A549 (cell line): ENCODE data around the gene SCYGR5. TPM values are rescaled to one million over a fixed set of nuclear protein-coding genes. Genes with fewer than 3 reads are reported as not detected.

ENCODE experiments used
- ATAC-seq, 2 experiments: fragments of 200-7000 bp in 1 of 2; fragments of >200 bp in 1 of 2; cut with Nextera tagmentation in 1 of 2; cut with Tn5 transposase in 1 of 2; 3 replicates each; pipeline versions ENCODE4 v1.8.0 to v1.9.1; 2018 to 2020; ENCODE audit warnings: mild to moderate bottlenecking in 1 of 2, moderate library complexity in 1 of 2
- CTCF ChIA-PET: fragments of 300-600 bp; sonication (Branson Sonifier 250); formaldehyde crosslinking; extraction: SDS; loops from one replicate; lab custom pipeline; 2021; ENCODE audit warnings: antibody characterized with exemption, inconsistent platforms; lab: Yijun Ruan, JAX
- POLR2A ChIA-PET: fragments of 350-600 bp; formaldehyde crosslinking; extraction: SDS; loops from one replicate; lab custom pipeline; 2021; ENCODE audit warnings: antibody characterized with exemption, inconsistent platforms; lab: Yijun Ruan, JAX
- DNase-seq, 2 experiments: peaks; one replicate each; pipeline versions ENCODE4 v3.0.0 to v3.0.0-alpha.2; 2011 to 2016; ENCODE audit warnings: low read depth in 1 of 2, low spot score in 1 of 2
- FAIRE-seq: peaks from 2 replicates; lab custom pipeline; 2011; peaks lifted over from hg19 to GRCh38; lab: Jason Lieb, UNC
- H3K27ac ChIP-seq, 2 experiments: fragments of >200 bp; sonication (Bioruptor Twin); formaldehyde crosslinking; 3 replicates each; pipeline ENCODE4 v1.5.1; 2016 to 2017
- H3K4me1 ChIP-seq: fragments of >200 bp; sonication (Bioruptor Twin); formaldehyde crosslinking; 3 replicates; pipeline ENCODE4 v1.6.1; 2016
- H3K4me2 ChIP-seq: fragments of >200 bp; sonication (Bioruptor Twin); formaldehyde crosslinking; 3 replicates; pipeline ENCODE4 v1.6.1; 2016
- H3K4me3 ChIP-seq: fragments of >200 bp; sonication (Bioruptor Twin); formaldehyde crosslinking; 3 replicates; pipeline ENCODE4 v1.5.1; 2016
- H3K9me3 ChIP-seq: fragments of >200 bp; sonication (Bioruptor Twin); formaldehyde crosslinking; 3 replicates; pipeline ENCODE4 v1.6.1; 2016
- CHD2 ChIP-seq: fragments of 150-350 bp; IDR thresholded peaks from 2 replicates; pipeline ENCODE4 v1.6.1; 2014; ENCODE audit warnings: low read length; ENCODE audit not compliant: partially characterized antibody
- CHD4 ChIP-seq: fragments of 200-600 bp; sonication (generic); IDR thresholded peaks from 2 replicates; pipeline ENCODE4 v1.6.1; 2016; ENCODE audit warnings: antibody characterized with exemption, mild to moderate bottlenecking, borderline replicate concordance
- ESRRA ChIP-seq: fragments of 150-350 bp; IDR thresholded peaks from 2 replicates; pipeline ENCODE4 v1.6.1; 2014; ENCODE audit warnings: mild to moderate bottlenecking, low read length, borderline replicate concordance
- FOSB ChIP-seq: fragments of 250-450 bp; sonication (Bioruptor Pico); IDR thresholded peaks from 2 replicates; pipeline ENCODE4 v1.5.0; 2020; ENCODE audit warnings: mild to moderate bottlenecking, moderate library complexity
- FOXS1 ChIP-seq: fragments of 250-450 bp; sonication (Bioruptor Pico); IDR thresholded peaks from 2 replicates; pipeline ENCODE4 v1.5.0; 2020; ENCODE audit warnings: mild to moderate bottlenecking, moderate library complexity
- GATA3 ChIP-seq: IDR thresholded peaks from 2 replicates; pipeline ENCODE4 v1.6.1; 2012; ENCODE audit warnings: borderline replicate concordance
- HDAC2 ChIP-seq: fragments of 200-600 bp; sonication (generic); IDR thresholded peaks from 2 replicates; pipeline ENCODE4 v1.6.1; 2016
- HOXB13 ChIP-seq: fragments of 250-450 bp; sonication (Bioruptor Pico); IDR thresholded peaks from 2 replicates; pipeline ENCODE4 v1.5.0; 2020; ENCODE audit warnings: low read depth, mild to moderate bottlenecking, moderate library complexity
- JUN ChIP-seq, 2 experiments: fragments of >200 bp; sonication (Bioruptor Twin); formaldehyde crosslinking; IDR thresholded peaks; 2 replicates in 1 of 2; 3 replicates in 1 of 2; pipeline ENCODE4 v1.6.1; 2016 to 2017
- KDM1A ChIP-seq: fragments of 200-600 bp; sonication (generic); IDR thresholded peaks from 2 replicates; pipeline ENCODE4 v1.6.1; 2016; ENCODE audit warnings: low read depth, mild to moderate bottlenecking
- KDM5A ChIP-seq: fragments of 200-600 bp; sonication (generic); IDR thresholded peaks from 2 replicates; pipeline ENCODE4 v1.6.1; 2016; ENCODE audit warnings: antibody characterized with exemption, mild to moderate bottlenecking
- NR3C1 ChIP-seq: fragments of >200 bp; sonication (Bioruptor Twin); formaldehyde crosslinking; IDR thresholded peaks from 3 replicates; pipeline ENCODE4 v1.6.1; 2017
- POLR2A ChIP-seq: IDR thresholded peaks from 2 replicates; pipeline ENCODE4 v1.6.1; 2012; ENCODE audit warnings: mild to moderate bottlenecking, low read length
- POLR2AphosphoS2 ChIP-seq: conservative IDR thresholded peaks from 2 replicates; pipeline ENCODE4 v1.6.1; 2012; ENCODE audit warnings: low read length, improper control_type of control experiment, inconsistent platforms
- RAD21 ChIP-seq, 2 experiments: fragments of >200 bp in 1 of 2; sonication (Bioruptor Twin) in 1 of 2; formaldehyde crosslinking in 1 of 2; IDR thresholded peaks in 1 of 2; conservative IDR thresholded peaks in 1 of 2; 2 replicates in 1 of 2; 3 replicates in 1 of 2; pipeline ENCODE4 v1.6.1; 2012 to 2018; ENCODE audit warnings: inconsistent platforms in 1 of 2
- RARB ChIP-seq: fragments of 250-450 bp; sonication (Bioruptor Pico); IDR thresholded peaks from 2 replicates; pipeline ENCODE4 v1.8.0; 2021; ENCODE audit warnings: mild to moderate bottlenecking, moderate library complexity
- RCOR1 ChIP-seq: fragments of 150-350 bp; IDR thresholded peaks from 2 replicates; pipeline ENCODE4 v1.6.1; 2014; ENCODE audit warnings: antibody characterized with exemption, low read length, low read depth
- RFX5 ChIP-seq: fragments of 450-650 bp; IDR thresholded peaks from 2 replicates; pipeline ENCODE4 v1.7.1; 2014; ENCODE audit warnings: antibody characterized with exemption, mild to moderate bottlenecking, moderate library complexity
- RNF2 ChIP-seq: fragments of 200-600 bp; sonication (generic); IDR thresholded peaks from 2 replicates; pipeline ENCODE4 v1.6.1; 2016; ENCODE audit warnings: low read depth, mild to moderate bottlenecking, antibody characterized with exemption, moderate library complexity, borderline replicate concordance
- SREBF2 ChIP-seq: fragments of 450-650 bp; IDR thresholded peaks from 2 replicates; pipeline ENCODE4 v1.6.1; 2014; ENCODE audit warnings: mild to moderate bottlenecking, moderate library complexity
- TFCP2L1 ChIP-seq: fragments of 250-450 bp; sonication (Bioruptor Pico); IDR thresholded peaks from 2 replicates; pipeline ENCODE4 v1.5.0; 2021; ENCODE audit warnings: mild to moderate bottlenecking
- TP53 ChIP-seq: fragments of 250-450 bp; sonication (Bioruptor Pico); IDR thresholded peaks from 2 replicates; pipeline ENCODE4 v1.5.0; 2021; ENCODE audit warnings: mild to moderate bottlenecking, moderate library complexity
- ZFP36 ChIP-seq: fragments of 450-650 bp; IDR thresholded peaks from 2 replicates; pipeline ENCODE4 v1.6.1; 2014; ENCODE audit warnings: borderline replicate concordance; ENCODE audit not compliant: partially characterized antibody
- ZNF302 ChIP-seq: fragments of 250-450 bp; sonication (Bioruptor Pico); IDR thresholded peaks from 2 replicates; pipeline ENCODE4 v1.9.0; 2021; ENCODE audit warnings: inconsistent platforms, mild to moderate bottlenecking, moderate library complexity
- ZSCAN20 ChIP-seq: fragments of 250-450 bp; sonication (Bioruptor Pico); IDR thresholded peaks from 2 replicates; pipeline ENCODE4 v1.8.0; 2022; ENCODE audit warnings: mild to moderate bottlenecking, moderate library complexity
- WGBS: methylation state at CpG from one replicate; pipeline ENCODE4 v1.1.6; 2017; ENCODE audit errors: missing lambda C conversion rate; 5-methylcytosine and 5-hydroxymethylcytosine counted together
- polyA plus RNA-seq, 4 experiments: library from polyadenylated mRNA; depleted of rRNA in 3 of 4; stranded (reverse); fragments of >200 nt; fragmentation: RNase III in 1 of 4; extraction: RNeasy Plus Mini Kit Qiagen cat#74134 plus additional on column Dnase treatment in 1 of 4; gene quantifications; 2 replicates in 3 of 4; 3 replicates in 1 of 4; pipeline ENCODE4 v1.2.3, GENCODE V29; 2011 to 2017
- TF ChIP-seq, protein P1 (sequence below): IDR thresholded peaks from 2 replicates; pipeline ENCODE4 v1.6.1; 2012; ENCODE audit warnings: low read depth, borderline replicate concordance
- TF ChIP-seq, protein P2 (sequence below): fragments of >200 bp; sonication (Bioruptor Twin); formaldehyde crosslinking; IDR thresholded peaks from 3 replicates; pipeline ENCODE4 v1.5.1; 2016

The SCYGR5 gene
- polyA plus RNA-seq, 2 of the 4 experiments (the other 2 are of a cell fraction): not detected

DNA sequence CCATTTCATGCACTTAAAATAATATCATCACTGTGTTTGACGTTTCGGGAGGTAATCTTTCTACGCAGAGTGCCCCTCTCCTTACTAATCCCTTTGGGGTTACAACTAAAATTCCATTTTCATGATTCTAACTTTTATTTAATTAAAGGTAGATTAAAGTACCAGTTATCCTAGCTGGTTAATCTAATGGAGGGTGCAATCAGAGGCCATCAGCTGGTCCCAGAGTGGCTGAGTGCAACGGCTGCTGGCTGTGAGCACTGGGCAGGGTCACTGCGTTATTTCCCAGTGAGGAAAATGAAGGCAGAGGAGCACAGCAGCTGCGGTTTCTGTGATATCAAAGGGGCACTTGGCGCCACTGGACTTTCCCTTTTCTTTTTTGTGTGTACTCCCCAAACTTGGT is 37.2 kb upstream of the SCYGR5 start:
- no peak overlapping the region for H3K27ac ChIP-seq
- FAIRE-seq (no peak), ATAC-seq (no peak), DNase-seq (no peak)
- no peaks in the 10 kb centered on the region for H3K9me3 ChIP-seq
- 74% methylated on average over 7 of the region's 7 CpGs for WGBS
- H3K4me3 ChIP-seq: no peak overlapping the region
- no peaks in the 10 kb centered on the region for H3K4me1 ChIP-seq
- no peak overlapping the region for H3K4me2 ChIP-seq
- TF ChIP-seq RFX5 (no peak), SREBF2 (no peak)
- CTCF ChIA-PET: interaction anchor here (0.9 to 1.2 kb wide), 2 partner anchors 20 to 29 kb away, joined by 3 read pairs; no protein-coding TSS in a partner anchor
- POLR2A ChIA-PET: no interaction called here

DNA sequence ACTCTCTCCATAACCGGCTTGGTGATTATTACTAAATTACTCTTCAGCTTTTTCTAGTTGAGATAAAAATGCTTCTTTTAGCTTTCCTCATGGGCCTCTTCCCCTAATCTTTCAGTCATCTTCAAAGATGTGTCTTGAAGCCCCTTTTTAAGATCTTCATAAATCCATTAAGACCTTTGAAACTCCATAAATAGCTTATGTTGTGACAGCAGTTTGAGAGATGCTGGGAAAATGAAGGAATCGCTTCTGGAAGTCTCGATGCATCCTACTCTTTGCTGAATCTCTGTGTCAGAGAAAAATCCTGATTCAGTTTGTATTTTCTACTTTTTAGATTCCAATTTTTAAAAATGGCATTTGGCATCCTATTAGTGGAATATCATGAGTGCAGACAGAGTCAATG is 36.3 kb upstream of the SCYGR5 start:
- WGBS: 85% methylated on average over 3 of the region's 3 CpGs

DNA sequence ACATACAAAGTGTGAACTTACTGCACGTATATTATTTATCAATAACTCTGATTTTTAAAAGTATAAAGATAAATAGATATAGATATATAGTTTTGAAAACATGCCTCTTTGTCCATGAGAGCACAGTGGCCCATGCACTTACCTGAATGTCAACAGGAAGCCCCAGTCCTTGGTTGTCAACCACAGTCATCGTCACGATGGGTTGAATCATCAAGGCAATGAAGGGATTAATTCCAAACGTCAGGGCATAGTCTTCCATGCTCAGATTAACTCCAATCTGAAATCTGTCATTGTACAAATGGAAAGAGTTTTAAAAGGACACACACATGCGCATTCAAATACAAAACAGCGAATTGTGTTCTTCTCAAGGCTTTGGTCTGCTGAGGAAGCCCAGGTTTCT is 33.8 kb upstream of the SCYGR5 start:
- no peak for TF ChIP-seq POLR2A
- TF ChIP-seq RARB (CRISPR knock-in tag): no peak
- TF ChIP-seq RNF2: no peak
- TF ChIP-seq FOSB: no peak
- TF ChIP-seq POLR2AphosphoS2: no peak
- FAIRE-seq (no peak), ATAC-seq (no peak), DNase-seq (no peak)
- POLR2A ChIA-PET: interaction anchor here (0.6 to 0.7 kb wide), 2 partner anchors 9 to 78 kb away, joined by 3 to 9 read pairs; no protein-coding TSS in a partner anchor
- Histone ChIP-seq H3K27ac (no peak overlapping the region), H3K4me3 (no peak overlapping the region), H3K9me3 (no peaks in the 10 kb centered on the region), H3K4me1 (no peaks in the 10 kb centered on the region), H3K4me2 (no peak overlapping the region)
- CTCF ChIA-PET: interaction anchor here (1.2 kb wide), 1 partner anchor 26 kb away, joined by 3 read pairs; no protein-coding TSS in a partner anchor
- WGBS: 79% methylated on average over 6 of the region's 6 CpGs

More for the DNA sequence above, 36.3 kb upstream of the SCYGR5 start:
- Histone ChIP-seq H3K9me3 (no peaks in the 10 kb centered on the region), H3K4me1 (no peaks in the 10 kb centered on the region), H3K4me3 (no peak overlapping the region), H3K27ac (no peak overlapping the region), H3K4me2 (no peak overlapping the region)
- ATAC-seq (no peak), FAIRE-seq (no peak), DNase-seq (no peak)
- ChIA-PET POLR2A (no interaction called here), CTCF (interaction anchor here (1.2 to 1.8 kb wide), 3 partner anchors 14 to 40 kb away, joined by 3 to 6 read pairs (median 4); no protein-coding TSS in a partner anchor)
- TF ChIP-seq TFCP2L1: no peak
- TF ChIP-seq HDAC2: no peak
- no peak for TF ChIP-seq RCOR1
- TF ChIP-seq RAD21 (conservative IDR thresholded peaks at IDR 0.05 in 1 of 2, IDR thresholded peaks at IDR 0.05 in 1 of 2): no peak
- TF ChIP-seq KDM5A: no peak
- TF ChIP-seq JUN (IDR thresholded peaks at IDR 0.05): no peak
- no peak for TF ChIP-seq HOXB13
- no peak for TF ChIP-seq ZFP36
- TF ChIP-seq ZSCAN20 (CRISPR knock-in tag): no peak
- TF ChIP-seq ESRRA: no peak
- TF ChIP-seq NR3C1: no peak

DNA sequence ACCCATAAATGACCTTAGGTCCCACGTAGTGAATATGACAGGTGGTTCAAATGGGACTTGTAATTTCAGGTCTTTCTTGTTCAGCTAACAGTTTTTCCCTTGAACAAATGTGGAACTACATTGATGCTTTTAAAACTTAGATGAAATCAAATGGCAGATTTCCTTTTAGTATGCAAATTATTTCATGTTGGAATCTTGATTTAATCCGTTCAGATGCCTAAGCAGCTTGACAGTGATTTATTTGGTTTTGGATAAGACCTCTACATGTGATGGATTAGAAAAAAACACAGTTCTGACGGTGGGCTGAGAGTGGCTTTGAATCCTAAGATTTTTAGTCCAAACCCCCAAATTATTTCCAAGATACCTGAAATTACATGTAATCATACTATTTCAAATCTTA is 32.4 kb upstream of the SCYGR5 start:
- Histone ChIP-seq H3K4me3 (no peak overlapping the region), H3K27ac (no peak overlapping the region), H3K4me2 (no peak overlapping the region), H3K9me3 (no peaks in the 10 kb centered on the region), H3K4me1 (no peaks in the 10 kb centered on the region)
- FAIRE-seq (no peak), DNase-seq (no peak), ATAC-seq (no peak)
- POLR2A ChIA-PET: no interaction called here
- 79% methylated on average over 3 of the region's 3 CpGs for WGBS
- TF ChIP-seq ZFP36 (no peak), FOSB (no peak), CHD2 (no peak), ZNF302 (CRISPR knock-in tag) (no peak), GATA3 (no peak), POLR2AphosphoS2 (no peak), KDM5A (no peak), TP53 (CRISPR knock-in tag) (no peak), RFX5 (no peak), KDM1A (no peak), CHD4 (no peak), FOXS1 (no peak)
- TF ChIP-seq, protein P1, sequence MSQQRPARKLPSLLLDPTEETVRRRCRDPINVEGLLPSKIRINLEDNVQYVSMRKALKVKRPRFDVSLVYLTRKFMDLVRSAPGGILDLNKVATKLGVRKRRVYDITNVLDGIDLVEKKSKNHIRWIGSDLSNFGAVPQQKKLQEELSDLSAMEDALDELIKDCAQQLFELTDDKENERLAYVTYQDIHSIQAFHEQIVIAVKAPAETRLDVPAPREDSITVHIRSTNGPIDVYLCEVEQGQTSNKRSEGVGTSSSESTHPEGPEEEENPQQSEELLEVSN: no peak
- TF ChIP-seq, protein P2, sequence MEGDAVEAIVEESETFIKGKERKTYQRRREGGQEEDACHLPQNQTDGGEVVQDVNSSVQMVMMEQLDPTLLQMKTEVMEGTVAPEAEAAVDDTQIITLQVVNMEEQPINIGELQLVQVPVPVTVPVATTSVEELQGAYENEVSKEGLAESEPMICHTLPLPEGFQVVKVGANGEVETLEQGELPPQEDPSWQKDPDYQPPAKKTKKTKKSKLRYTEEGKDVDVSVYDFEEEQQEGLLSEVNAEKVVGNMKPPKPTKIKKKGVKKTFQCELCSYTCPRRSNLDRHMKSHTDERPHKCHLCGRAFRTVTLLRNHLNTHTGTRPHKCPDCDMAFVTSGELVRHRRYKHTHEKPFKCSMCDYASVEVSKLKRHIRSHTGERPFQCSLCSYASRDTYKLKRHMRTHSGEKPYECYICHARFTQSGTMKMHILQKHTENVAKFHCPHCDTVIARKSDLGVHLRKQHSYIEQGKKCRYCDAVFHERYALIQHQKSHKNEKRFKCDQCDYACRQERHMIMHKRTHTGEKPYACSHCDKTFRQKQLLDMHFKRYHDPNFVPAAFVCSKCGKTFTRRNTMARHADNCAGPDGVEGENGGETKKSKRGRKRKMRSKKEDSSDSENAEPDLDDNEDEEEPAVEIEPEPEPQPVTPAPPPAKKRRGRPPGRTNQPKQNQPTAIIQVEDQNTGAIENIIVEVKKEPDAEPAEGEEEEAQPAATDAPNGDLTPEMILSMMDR: no peak
- CTCF ChIA-PET: interaction anchor here (1.2 to 1.4 kb wide), 2 partner anchors 10 to 25 kb away, joined by 3 read pairs; no protein-coding TSS in a partner anchor
